Heart right ventricle (tissue), 16 donors: ENCODE data around the gene TRIM27. TPM values are rescaled to one million over a fixed set of nuclear protein-coding genes. Genes with fewer than 3 reads are reported as not detected.

Experiments used
- ATAC-seq, 8 donors: fragments of 200-7000 bp; cut with Tn5 transposase; one replicate each; pipeline ENCODE4 v1.9.1; 2020; ENCODE audit warnings: mild to moderate bottlenecking in 8 of 8, moderate library complexity in 8 of 8, moderate number of reproducible peaks in 1 of 8
- DNase-seq, 2 donors: peaks; one replicate each; pipeline ENCODE4 v3.0.0-alpha.2; 2020
- H3K27ac ChIP-seq, 10 donors: fragments of 200-600 bp; sonication (generic) in 2 of 10; one replicate each; pipeline versions ENCODE4 v1.5.0 to v1.8.0; 2020 to 2022; ENCODE audit warnings: mild to moderate bottlenecking in 3 of 10
- H3K27me3 ChIP-seq, 7 donors: fragments of 200-600 bp; one replicate each; pipeline ENCODE4 v1.8.0; 2021 to 2022; ENCODE audit warnings: mild to moderate bottlenecking in 2 of 7
- H3K36me3 ChIP-seq, 9 donors: fragments of 200-600 bp; sonication (generic) in 1 of 9; one replicate each; pipeline versions ENCODE4 v1.5.0 to v1.8.0; 2020 to 2022; ENCODE audit warnings: mild to moderate bottlenecking in 2 of 9
- H3K4me1 ChIP-seq, 9 donors: fragments of 200-600 bp; sonication (generic) in 1 of 9; one replicate each; pipeline versions ENCODE4 v1.5.0 to v1.8.0; 2020 to 2022; ENCODE audit warnings: mild to moderate bottlenecking in 4 of 9
- H3K4me3 ChIP-seq, 10 donors: fragments of 200-600 bp; sonication (generic) in 2 of 10; one replicate each; pipeline versions ENCODE4 v1.5.0 to v1.8.0; 2020 to 2022; ENCODE audit warnings: mild to moderate bottlenecking in 7 of 10, moderate library complexity in 2 of 10
- H3K9me3 ChIP-seq, 11 donors: fragments of 200-600 bp in 10 of 11; sonication (generic) in 2 of 11; one replicate each; pipeline versions ENCODE4 v1.5.0 to v1.8.0; 2013 to 2022; ENCODE audit warnings: mild to moderate bottlenecking in 2 of 11, control low read depth in 1 of 11, moderate library complexity in 1 of 11
- CTCF ChIP-seq, 9 donors: fragments of 200-600 bp; sonication (generic) in 2 of 9; IDR thresholded peaks; one replicate each; pipeline versions ENCODE4 v1.5.0 to v1.8.0; 2021 to 2022; ENCODE audit warnings: antibody characterized with exemption in 9 of 9, mild to moderate bottlenecking in 5 of 9, moderate library complexity in 1 of 9
- WGBS, 2 donors: extraction: QIAGEN DNeasy Blood & Tissue Kit; methylation state at CpG; one replicate each; pipeline ENCODE4 v1.1.7; 2013; ENCODE audit warnings: inconsistent platforms in 1 of 2; 5-methylcytosine and 5-hydroxymethylcytosine counted together
- intact Hi-C, 10 donors: fragments of 100-400 bp; cut with DNase I; formaldehyde crosslinking; loops; one replicate each; pipeline versions ENCODE4 v1.11.1 to v1.14.2; 2022
- polyA plus RNA-seq, 2 donors: library from polyadenylated mRNA; stranded (reverse); fragments of 200-250 nt; gene quantifications; one replicate each; pipeline ENCODE4 v1.2.3, GENCODE V29; 2013
- total RNA-seq, 10 donors: library from RNA; stranded (reverse); fragmentation: NEBNext Ultra II Directional in 3 of 10; extraction: Animal tissue kit (Norgen Biotek cat#: 25700) in 3 of 10; gene quantifications; one replicate each; pipeline versions ENCODE4 v1.2.1 to v1.2.4, GENCODE V29; 2021 to 2023
- donor health status: Arrhythmogenic right ventricular cardiomyopathy.
- donor health status: ischemic (EF 13 %, LVEDD 7.1; RV severe dilation, severe dysfunction).
- donor health status: healthy with polysubstance abuse.
- donor health status: DM: no; HTN: yes; CAD: no.
- donor health status: DM: no; HTN: no; CAD: no.
- donor health status: ischemic (EF 25% LVEDD 6.9; RV normal size, moderate dysfunction).
- donor health status: ischemic (EF 25% LVEDD 5.7; RV mildly dilated, moderate dysfunction).
- donor health status: healthy.
- donor health status: DM: yes; HTN: yes; CAD: no.
- donor health status: Ischemic cardiomyopathy.
- donor health status: ischemic (EF 35%, LVEDD 5.7; RV mildly dilated, moderate dysfunction).
- donor health status: nonischemic (EF 11% LVEDD 7.7; RV severe dilation, severe dysfunction).
- donor health status: DM: yes; HTN: yes; CAD: no.
- donor health status: PGD.
- donor health status: ischemic (EF 29% LVEDD 5.4; RV normal size, mild dysfunction).
- donor health status: nonischemic (EF 23%, LVEDD 6.1; RV moderate dilation, normal function).

TRIM27 gene
- total and polyA plus RNA-seq, 12 donors, result 14.7 to 26.2 (median 18.6) TPM

GRCh38 chr6:28884423-28885131 lies 39.2 kb downstream of the TRIM27 start:
- no peak for TF ChIP-seq CTCF (IDR thresholded peaks at IDR 0.05)
- DNase-seq (no peak), ATAC-seq (no peak)
- intact Hi-C loops, result loop anchor here in 1 of 10 donors (5.0 kb wide), 1 partner anchor 58 kb away; no protein-coding TSS in a partner anchor
- Histone ChIP-seq H3K27ac (peak overlapping the region in 1 of 10 donors; percentile 22), H3K36me3 (no peaks in the 10 kb centered on the region), H3K9me3 (peaks cover 0 to 6% (median 0%) of the 10 kb centered on the region in 11 donors), H3K4me1 (peaks cover 0 to 15% (median 0%) of the 10 kb centered on the region in 9 donors), H3K27me3 (peaks cover 0 to 32% (median 16%) of the 10 kb centered on the region in 7 donors), H3K4me3 (peak overlapping the region in 3 of 10 donors; percentile 14 to 36 (median 21))
- 72 to 74% methylated on average over 18 of the region's 18 CpGs for WGBS, 2 donors

- Histone ChIP-seq H3K27me3 (peaks cover 0 to 39% (median 29%) of the 10 kb centered on the region in 7 donors), H3K36me3 (no peaks in the 10 kb centered on the region), H3K27ac (peak overlapping the region in 1 of 10 donors; percentile 30), H3K4me3 (peak overlapping the region; percentile 7 to 68 (median 58)), H3K4me1 (peaks cover 0 to 15% (median 0%) of the 10 kb centered on the region in 9 donors), H3K9me3 (peaks cover 0 to 6% (median 0%) of the 10 kb centered on the region in 11 donors)
- 4 to 5% methylated on average over 28 of the region's 28 CpGs for WGBS, 2 donors
- intact Hi-C loops, result loop anchor here in 1 of 10 donors (5.0 kb wide), 1 partner anchor 61 kb away; no protein-coding TSS in a partner anchor
- DNase-seq (peak; percentile 53 to 68), ATAC-seq (peak; percentile 53 to 87 (median 80))
- no peak for TF ChIP-seq CTCF (IDR thresholded peaks at IDR 0.05)
Observed at GRCh38 chr6:28880894-28881780, 42.6 kb downstream of the TRIM27 start.

- no peak for TF ChIP-seq CTCF (IDR thresholded peaks at IDR 0.05)
- no peak for DNase-seq
- peaks cover 0 to 15% (median 0%) of the 10 kb centered on the region in 9 donors for H3K4me1 ChIP-seq
- ATAC-seq, result peak in 2 of 8 donors; percentile 11 to 26
- 40 to 41% methylated on average over 7 of the region's 7 CpGs for WGBS, 2 donors
- peaks cover 0 to 39% (median 30%) of the 10 kb centered on the region in 7 donors for H3K27me3 ChIP-seq
- H3K36me3 ChIP-seq, result no peaks in the 10 kb centered on the region
- peaks cover 0 to 3% (median 0%) of the 10 kb centered on the region in 11 donors for H3K9me3 ChIP-seq
- intact Hi-C loops, result loop anchor here in 1 of 10 donors (5.0 kb wide), 1 partner anchor 62 kb away; no protein-coding TSS in a partner anchor
- peak overlapping the region in 9 of 10 donors; percentile 39 to 68 (median 58) for H3K4me3 ChIP-seq
- peak overlapping the region in 1 of 10 donors; percentile 30 for H3K27ac ChIP-seq
Observed at GRCh38 chr6:28880519-28880893, 43.3 kb downstream of the TRIM27 start.

GRCh38 chr6:28876710-28877109 lies 47.1 kb downstream of the TRIM27 start:
- 58 to 60% methylated on average over 1 of the region's 1 CpG for WGBS, 2 donors
- no peak overlapping the region for H3K4me3 ChIP-seq
- peaks cover 0 to 49% (median 37%) of the 10 kb centered on the region in 7 donors for H3K27me3 ChIP-seq
- no peaks in the 10 kb centered on the region for H3K9me3 ChIP-seq
- H3K4me1 ChIP-seq, result peaks cover 0 to 7% (median 0%) of the 10 kb centered on the region in 9 donors
- DNase-seq, result no peak
- H3K36me3 ChIP-seq, result no peaks in the 10 kb centered on the region
- TF ChIP-seq CTCF (IDR thresholded peaks at IDR 0.05), result no peak
- no peak for ATAC-seq
- no peak overlapping the region for H3K27ac ChIP-seq
- intact Hi-C loops, result no loop called here
